Calu3 (cell line): Measurements from ENCODE around the gene ZCCHC7. TPM values are rescaled to one million over a fixed set of nuclear protein-coding genes. Genes with fewer than 3 reads are reported as not detected.
"Not testable (repeated sequence)": the region's sequence is repeated elsewhere in the genome, so short reads cannot be mapped to it uniquely, and the experiment has no call there.

ENCODE experiments used
- BruUV-seq: library from RNA; stranded (reverse); fragments of 400-500 nt; replicated peaks from 2 replicates; lab custom pipeline; 2021; lab: Mats Ljungman, UMichigan
- CTCF ChIA-PET: fragments of 300-600 bp; sonication (Branson Sonifier 250); formaldehyde crosslinking; loops from one replicate; lab custom pipeline; 2022; ENCODE audit warnings: antibody characterized with exemption; lab: Charles Lee
- DNase-seq: peaks from one replicate; pipeline ENCODE4 v3.0.0; 2022
- H3K27ac Mint-ChIP-seq: one replicate; pipeline ENCODE4 v1.8.0; 2022; ENCODE audit warnings: mixed read lengths; ENCODE audit not compliant: unreplicated experiment
- H3K27me3 Mint-ChIP-seq: one replicate; pipeline ENCODE4 v1.8.0; 2022; ENCODE audit warnings: mixed read lengths; ENCODE audit not compliant: unreplicated experiment
- H3K36me3 Mint-ChIP-seq: one replicate; pipeline ENCODE4 v1.8.0; 2022; ENCODE audit warnings: mild to moderate bottlenecking, moderate library complexity, mixed read lengths; ENCODE audit not compliant: insufficient read depth, unreplicated experiment
- H3K4me1 Mint-ChIP-seq: one replicate; pipeline ENCODE4 v1.8.0; 2022; ENCODE audit warnings: mild to moderate bottlenecking, low read depth, mixed read lengths; ENCODE audit not compliant: unreplicated experiment
- H3K4me3 Mint-ChIP-seq: one replicate; pipeline ENCODE4 v1.8.0; 2022; ENCODE audit warnings: mild to moderate bottlenecking, low read depth, moderate library complexity, mixed read lengths; ENCODE audit not compliant: unreplicated experiment
- H3K9me3 Mint-ChIP-seq: one replicate; pipeline ENCODE4 v1.8.0; 2022; ENCODE audit warnings: low read depth, mixed read lengths; ENCODE audit not compliant: unreplicated experiment
- intact Hi-C: fragments of 100-400 bp; cut with micrococcal nuclease; formaldehyde crosslinking; loops from one replicate; pipeline ENCODE4 v1.10.0; 2022; ENCODE audit not compliant: unreplicated experiment
- total RNA-seq: library from RNA; stranded (reverse); gene quantifications from 2 replicates; pipeline ENCODE4 v1.2.3, GENCODE V29; 2022
- TF ChIP-seq, protein P1 (sequence below): fragments of 200-600 bp; IDR thresholded peaks from one replicate; pipeline ENCODE4 v1.8.0; 2022; ENCODE audit warnings: antibody characterized with exemption; ENCODE audit not compliant: unreplicated experiment

ZCCHC7 gene
- total RNA-seq, 1 experiment from 2014 or later: 6.5 TPM

DNA sequence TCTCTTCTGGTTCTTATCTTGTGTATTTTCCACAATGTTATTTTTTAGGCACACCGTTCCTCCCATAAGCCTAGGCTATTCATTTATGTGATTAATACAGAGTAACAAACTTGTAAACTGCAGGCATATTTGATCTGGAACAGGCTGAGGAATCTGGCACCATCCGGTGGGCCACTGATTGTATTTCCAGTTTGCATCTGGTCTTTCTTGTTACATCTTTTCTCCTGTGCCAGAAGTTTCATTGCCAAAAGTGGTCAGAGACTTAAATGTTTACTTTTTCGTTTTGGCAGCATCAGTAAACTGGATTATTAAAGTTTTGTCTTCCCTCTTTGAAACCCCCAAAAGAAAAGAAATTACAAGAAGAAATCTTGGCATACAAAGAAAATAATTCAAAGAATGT is 17.9 kb upstream of the ZCCHC7 start:
- BruUV-seq: no TSS peak
- Mint-ChIP-seq H3K27ac (no peak overlapping the region), H3K9me3 (no peaks in the 10 kb centered on the region), H3K4me1 (no peaks in the 10 kb centered on the region), H3K4me3 (no peak overlapping the region), H3K36me3 (no peaks in the 10 kb centered on the region), H3K27me3 (no peaks in the 10 kb centered on the region)
- CTCF ChIA-PET: no interaction called here
- no peak for DNase-seq
- intact Hi-C loops: no loop called here
- TF ChIP-seq, protein P1, sequence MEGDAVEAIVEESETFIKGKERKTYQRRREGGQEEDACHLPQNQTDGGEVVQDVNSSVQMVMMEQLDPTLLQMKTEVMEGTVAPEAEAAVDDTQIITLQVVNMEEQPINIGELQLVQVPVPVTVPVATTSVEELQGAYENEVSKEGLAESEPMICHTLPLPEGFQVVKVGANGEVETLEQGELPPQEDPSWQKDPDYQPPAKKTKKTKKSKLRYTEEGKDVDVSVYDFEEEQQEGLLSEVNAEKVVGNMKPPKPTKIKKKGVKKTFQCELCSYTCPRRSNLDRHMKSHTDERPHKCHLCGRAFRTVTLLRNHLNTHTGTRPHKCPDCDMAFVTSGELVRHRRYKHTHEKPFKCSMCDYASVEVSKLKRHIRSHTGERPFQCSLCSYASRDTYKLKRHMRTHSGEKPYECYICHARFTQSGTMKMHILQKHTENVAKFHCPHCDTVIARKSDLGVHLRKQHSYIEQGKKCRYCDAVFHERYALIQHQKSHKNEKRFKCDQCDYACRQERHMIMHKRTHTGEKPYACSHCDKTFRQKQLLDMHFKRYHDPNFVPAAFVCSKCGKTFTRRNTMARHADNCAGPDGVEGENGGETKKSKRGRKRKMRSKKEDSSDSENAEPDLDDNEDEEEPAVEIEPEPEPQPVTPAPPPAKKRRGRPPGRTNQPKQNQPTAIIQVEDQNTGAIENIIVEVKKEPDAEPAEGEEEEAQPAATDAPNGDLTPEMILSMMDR: no peak

DNA sequence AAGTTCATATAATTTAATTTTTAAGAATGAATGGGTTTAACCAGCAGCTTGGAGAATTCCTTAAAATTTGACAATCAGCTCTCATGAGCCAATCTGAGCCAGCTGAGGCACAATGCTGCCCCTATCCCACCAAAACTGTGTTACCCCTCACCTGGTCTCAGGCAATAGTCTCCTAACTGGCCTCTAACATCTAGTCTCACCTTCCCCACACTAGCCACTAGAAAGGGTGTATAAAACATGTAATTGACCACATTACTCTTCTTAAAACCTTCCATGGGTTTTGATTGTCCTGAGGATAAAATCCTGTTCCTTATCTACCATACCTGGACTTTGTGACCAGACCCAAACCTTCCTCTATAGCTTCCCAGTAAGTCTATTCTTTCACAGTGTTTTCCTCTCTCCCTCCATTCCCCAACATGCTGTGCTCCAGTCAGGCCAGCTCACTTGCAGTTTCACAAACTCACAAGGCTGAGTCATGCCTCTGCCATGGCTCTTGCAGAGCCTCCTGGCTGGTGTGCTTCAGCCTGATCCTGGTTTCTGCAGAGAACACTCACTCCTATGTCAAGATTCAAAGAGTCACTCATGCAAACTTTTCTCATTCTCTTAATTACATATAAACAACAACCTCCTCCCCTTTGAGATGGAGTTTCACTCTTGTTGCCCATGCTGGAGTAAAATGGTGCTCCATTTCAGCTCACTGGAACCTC is 16.0 kb upstream of the ZCCHC7 start:
- no peak for DNase-seq
- TF ChIP-seq, protein P1: no peak
- Mint-ChIP-seq H3K4me1 (no peaks in the 10 kb centered on the region), H3K9me3 (no peaks in the 10 kb centered on the region), H3K4me3 (no peak overlapping the region), H3K27me3 (no peaks in the 10 kb centered on the region), H3K27ac (no peak overlapping the region), H3K36me3 (no peaks in the 10 kb centered on the region)
- CTCF ChIA-PET: no interaction called here
- BruUV-seq: no TSS peak
- intact Hi-C loops: no loop called here

DNA sequence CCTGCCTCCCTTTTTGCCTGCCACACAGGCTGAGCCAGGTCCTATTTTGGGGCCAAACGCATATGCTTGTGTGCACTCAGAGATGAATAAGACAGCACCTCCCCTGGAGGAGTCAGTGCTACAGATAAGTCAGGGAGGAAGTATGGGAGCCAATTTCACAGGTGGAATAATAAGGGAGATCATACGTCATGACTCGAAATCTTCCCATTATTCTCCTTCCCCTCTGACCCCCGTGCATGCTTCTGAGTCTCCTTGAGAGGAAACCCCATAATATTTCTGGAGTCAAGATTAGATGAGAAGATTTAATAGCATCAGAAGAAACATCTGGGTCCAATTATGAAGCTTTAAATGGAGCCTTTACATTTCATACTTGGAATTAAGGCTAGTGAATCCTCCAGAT is 15.1 kb upstream of the ZCCHC7 start:
- Mint-ChIP-seq H3K36me3 (no peaks in the 10 kb centered on the region), H3K9me3 (no peaks in the 10 kb centered on the region), H3K27ac (no peak overlapping the region), H3K27me3 (no peaks in the 10 kb centered on the region), H3K4me1 (no peaks in the 10 kb centered on the region), H3K4me3 (no peak overlapping the region)
- DNase-seq: no peak
- no TSS peak for BruUV-seq
- TF ChIP-seq, protein P1: no peak
- intact Hi-C loops: no loop called here
- CTCF ChIA-PET: no interaction called here

DNA sequence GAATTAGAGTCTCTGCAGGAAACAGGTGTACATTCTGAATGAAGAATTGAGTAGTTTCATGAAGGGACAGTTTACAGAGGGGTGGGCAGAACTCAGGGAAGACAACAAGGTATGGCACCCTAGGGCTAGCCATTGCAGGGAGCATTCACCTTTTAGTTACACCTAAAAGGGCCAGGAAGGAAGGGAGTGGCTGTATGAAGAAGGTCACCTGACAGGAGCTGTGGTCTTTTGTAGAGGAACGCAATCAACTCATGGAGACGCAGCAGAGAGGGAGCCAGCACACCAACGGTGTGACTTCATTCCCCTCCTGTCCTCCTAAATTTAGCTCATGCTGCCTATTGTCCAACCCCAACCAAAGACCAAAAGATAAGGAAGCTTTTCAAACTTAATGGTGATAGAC is 12.7 kb upstream of the ZCCHC7 start:
- no peak overlapping the region for H3K4me3 Mint-ChIP-seq
- no peak overlapping the region for H3K27ac Mint-ChIP-seq
- CTCF ChIA-PET: no interaction called here
- no peaks in the 10 kb centered on the region for H3K9me3 Mint-ChIP-seq
- no peaks in the 10 kb centered on the region for H3K36me3 Mint-ChIP-seq
- no TSS peak for BruUV-seq
- H3K27me3 Mint-ChIP-seq: no peaks in the 10 kb centered on the region
- intact Hi-C loops: no loop called here
- H3K4me1 Mint-ChIP-seq: no peaks in the 10 kb centered on the region
- TF ChIP-seq, protein P1: no peak
- no peak for DNase-seq

DNA sequence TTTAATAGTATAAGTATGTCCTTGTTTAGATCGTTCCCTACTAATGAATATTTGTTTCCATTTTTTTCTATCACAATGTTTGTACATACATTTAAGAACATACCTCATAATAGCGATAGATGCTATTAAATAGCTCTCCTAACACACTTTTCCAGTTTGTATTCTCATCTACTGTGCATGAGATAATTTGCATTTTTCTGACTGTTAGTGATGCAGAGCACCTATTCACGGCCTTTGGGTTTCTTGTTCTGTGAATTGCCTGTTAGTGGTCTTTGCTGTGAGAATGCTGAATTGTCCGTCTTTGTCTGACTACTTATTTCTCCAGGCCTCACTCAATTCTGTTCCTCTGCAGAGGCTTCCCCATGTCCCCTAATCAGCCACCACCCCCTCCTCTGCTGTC is 5.9 kb upstream of the ZCCHC7 start:
- intact Hi-C loops, H3K4me3 Mint-ChIP-seq, H3K4me1 Mint-ChIP-seq, CTCF ChIA-PET, BruUV-seq, DNase-seq, H3K27ac Mint-ChIP-seq, H3K27me3 Mint-ChIP-seq, H3K9me3 Mint-ChIP-seq, H3K36me3 Mint-ChIP-seq: not testable (repeated sequence)
